Suppressor macrophage (primary cell): Measurements from ENCODE around the gene BARX2.
"Not testable (repeated sequence)": the region's sequence is repeated elsewhere in the genome, so short reads cannot be mapped to it uniquely, and the experiment has no call there.

ENCODE experiments used
- DNase-seq, 4 experiments: peaks; one replicate each; pipeline ENCODE4 v3.0.0-alpha.2; 2020 to 2022
- total RNA-seq, 17 experiments: gene quantifications; one replicate each; lab custom pipeline; 2026; ENCODE audit warnings: mixed read lengths in 6 of 17, inconsistent platforms in 3 of 17; lab: John Stamatoyannopoulos, UW

The BARX2 gene
- 0 to 2.3 (median 0.05) reads per million in 17 experiments for total RNA-seq

- peak; percentile 9 to 51 (median 26) for DNase-seq
Measured at GRCh38 chr11:129375751-129376657, at the start of gene BARX2. Gene BARX2 (plus strand): TSS chr11:129375848. CDS start chr11:129376036, 188 bp downstream.

GRCh38 chr11:129326921-129327320 lies 48.7 kb upstream of the BARX2 start:
- no peak for DNase-seq

- peak; percentile 65 to 82 (median 75) for DNase-seq
Measured at GRCh38 chr11:129327708-129328107, 47.9 kb upstream of the BARX2 start.

- no peak for DNase-seq
Measured at GRCh38 chr11:129328756-129329155, 46.9 kb upstream of the BARX2 start.

GRCh38 chr11:129331217-129331616 lies 44.4 kb upstream of the BARX2 start:
- DNase-seq: no peak

- DNase-seq: peak; percentile 74 to 86 (median 82)
Measured at GRCh38 chr11:129331871-129332274, 43.8 kb upstream of the BARX2 start.

- DNase-seq: peak in 1 of 4 experiments; percentile 6
Measured at GRCh38 chr11:129333873-129334272, 41.8 kb upstream of the BARX2 start.

GRCh38 chr11:129344301-129344940 lies 31.2 kb upstream of the BARX2 start:
- not testable (repeated sequence) for DNase-seq

- no peak for DNase-seq
Measured at GRCh38 chr11:129346916-129347315, 28.7 kb upstream of the BARX2 start.

GRCh38 chr11:129348813-129349212 lies 26.8 kb upstream of the BARX2 start:
- DNase-seq: no peak

- no peak for DNase-seq
Measured at GRCh38 chr11:129352676-129353075, 23.0 kb upstream of the BARX2 start.

GRCh38 chr11:129354691-129355090 lies 21.0 kb upstream of the BARX2 start:
- DNase-seq: no peak

GRCh38 chr11:129359748-129360147 lies 15.9 kb upstream of the BARX2 start:
- DNase-seq: no peak

- DNase-seq: peak; percentile 81 to 92 (median 88)
Measured at GRCh38 chr11:129364143-129364654, 11.4 kb upstream of the BARX2 start.

GRCh38 chr11:129365816-129366215 lies 9.8 kb upstream of the BARX2 start:
- DNase-seq: no peak

GRCh38 chr11:129366737-129367597 lies 8.7 kb upstream of the BARX2 start:
- no peak for DNase-seq

GRCh38 chr11:129368889-129369672 lies 6.6 kb upstream of the BARX2 start:
- DNase-seq: no peak

GRCh38 chr11:129370715-129371114 lies 4.9 kb upstream of the BARX2 start:
- DNase-seq: no peak

GRCh38 chr11:129372609-129373488 lies 2.8 kb upstream of the BARX2 start:
- peak in 1 of 4 experiments; percentile 17 for DNase-seq

- DNase-seq: peak in 1 of 4 experiments; percentile 5
Measured at GRCh38 chr11:129373489-129373953, 2.1 kb upstream of the BARX2 start.
